ENCODE data around the gene DRD5. TPM values are rescaled to one million over a fixed set of nuclear protein-coding genes. Genes with fewer than 3 reads are reported as not detected.

DRD5 gene
- total RNA-seq, 1 donor from 2014 or later: not detected

DNA sequence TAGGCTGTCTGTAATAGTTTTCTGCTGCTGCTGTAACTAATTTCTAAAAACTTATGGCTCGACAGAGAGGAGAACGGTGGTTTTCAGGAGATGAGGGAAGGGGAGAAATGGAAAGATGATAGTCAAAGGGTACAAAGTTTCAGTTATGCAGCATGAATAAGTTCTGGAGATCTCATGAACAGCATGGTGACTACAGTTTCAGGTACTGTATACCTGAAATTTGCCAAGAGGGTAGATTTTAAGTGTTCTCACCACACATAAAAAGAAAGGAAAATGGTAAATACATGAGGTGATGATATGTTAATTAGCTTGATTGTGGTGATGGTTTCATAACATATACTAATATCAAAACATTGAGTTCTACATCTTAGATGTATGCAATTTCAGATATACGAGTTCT is 34.9 kb downstream of the DRD5 start:
- no peak for DNase-seq (ENCODE audit: low read depth, low spot score)

DNA sequence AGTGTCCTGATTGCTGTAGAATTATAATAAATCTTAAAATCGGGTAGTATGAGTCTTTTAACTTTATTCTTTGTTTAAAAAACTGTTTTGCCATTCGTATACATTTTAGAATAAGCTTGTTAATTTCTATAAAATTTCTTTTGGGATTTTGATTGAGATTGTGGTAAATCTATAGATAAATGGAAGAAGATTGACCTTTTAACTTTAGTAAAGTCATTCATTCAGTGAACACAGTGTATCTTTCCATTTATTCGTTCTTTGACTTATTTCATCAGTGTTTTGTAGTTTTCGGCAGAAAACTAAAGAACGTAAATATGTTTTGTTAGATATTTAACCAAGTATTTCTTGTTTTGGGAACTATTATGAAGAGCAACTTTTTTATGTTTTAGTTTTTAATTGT is 38.9 kb downstream of the DRD5 start:
- no peak for DNase-seq (ENCODE audit: low read depth, low spot score)

DNA sequence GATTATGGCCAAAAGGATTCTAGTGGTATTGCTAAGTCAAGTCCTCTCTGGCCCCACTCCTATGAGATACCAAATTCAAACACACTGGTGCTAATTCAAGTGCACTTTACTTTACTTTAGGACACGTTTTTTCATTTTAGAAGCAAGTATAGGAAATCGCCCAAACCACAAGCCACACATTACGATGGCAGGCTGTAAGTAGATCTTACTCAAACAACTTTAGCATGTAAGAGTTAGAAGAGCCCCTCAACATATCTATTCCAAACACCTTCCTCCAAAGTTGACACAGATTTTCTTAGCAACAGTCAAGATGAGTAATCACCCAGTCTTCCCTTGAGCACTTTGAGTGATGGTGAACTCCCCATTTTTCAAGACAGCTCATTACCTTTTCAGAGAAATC is 43.6 kb downstream of the DRD5 start:
- no peak for DNase-seq (ENCODE audit: low read depth, low spot score)

DNA sequence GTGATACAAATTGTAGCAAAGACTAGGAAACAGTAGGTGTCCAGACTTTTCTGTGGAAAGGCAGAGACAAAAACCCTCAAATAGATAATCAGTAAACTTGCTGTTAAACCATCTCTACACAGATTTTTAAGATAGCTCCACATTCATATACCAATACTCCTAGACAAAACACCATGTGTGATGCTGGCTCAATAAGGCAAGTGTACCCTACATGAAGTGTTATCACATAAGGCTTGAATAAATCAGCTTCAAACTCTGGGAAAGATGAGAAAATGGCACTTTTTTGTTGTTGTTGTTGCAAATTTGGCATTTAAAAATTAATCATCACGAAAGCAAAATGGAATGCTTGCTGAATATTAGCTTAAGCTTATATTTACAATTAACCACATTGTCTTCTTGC is 45.1 kb downstream of the DRD5 start:
- DNase-seq (ENCODE audit: low read depth, low spot score): no peak

DNA sequence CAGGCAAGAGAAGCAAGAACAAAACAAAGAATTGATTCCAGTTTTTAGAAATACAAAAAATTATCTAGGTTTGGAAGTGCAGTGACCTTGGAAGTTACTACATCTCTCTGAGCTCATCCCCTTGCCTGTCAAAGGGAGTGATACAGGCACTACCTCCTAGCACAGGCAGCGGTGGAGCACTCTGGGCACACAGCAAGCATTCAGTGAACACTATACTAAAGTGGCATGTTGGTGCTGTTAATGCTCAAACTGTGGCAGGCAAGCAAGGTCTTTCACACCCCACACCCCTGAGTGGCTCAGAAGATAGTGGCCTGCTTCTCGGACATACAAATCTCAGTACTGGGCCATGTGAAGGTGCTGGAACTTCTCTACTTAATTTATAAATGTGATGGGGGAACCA is 51.2 kb downstream of the DRD5 start:
- no peak for DNase-seq (ENCODE audit: low read depth, low spot score)

DNA sequence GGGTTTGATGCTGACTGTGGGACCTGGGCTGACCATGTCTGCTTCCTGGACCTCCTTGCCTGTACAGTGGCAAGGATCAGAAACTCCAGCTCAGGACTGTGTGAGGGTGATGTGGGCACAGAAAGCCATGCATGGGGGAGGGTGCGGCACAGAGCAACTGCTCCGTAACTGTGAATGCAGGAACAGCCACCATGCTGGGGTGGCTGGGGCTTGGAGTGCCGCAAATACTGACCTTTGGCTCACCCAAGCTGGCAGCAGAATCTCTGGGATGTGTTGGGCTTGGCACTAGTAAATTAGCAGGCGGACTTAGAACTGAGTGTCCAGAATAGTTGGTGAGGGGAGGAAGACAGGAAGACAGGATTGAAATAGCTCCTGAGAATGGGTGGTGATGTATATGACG is 52.0 kb downstream of the DRD5 start:
- DNase-seq (ENCODE audit: low read depth, low spot score): no peak

Other genes with a start within 250 kb of the DRD5 start
- gene SLC2A9, start 239.9 kb downstream of the DRD5 start, total RNA-seq: 0.92 and 1.1 TPM in 2 replicates